ENCODE measurements around the gene TACR3.
"Not testable (repeated sequence)": the region's sequence is repeated elsewhere in the genome, so short reads cannot be mapped to it uniquely, and the experiment has no call there.

- TF ChIP-seq POLR2AphosphoS5 (IDR thresholded peaks at IDR 0.05), result not testable (repeated sequence)
- TF ChIP-seq, protein P1, sequence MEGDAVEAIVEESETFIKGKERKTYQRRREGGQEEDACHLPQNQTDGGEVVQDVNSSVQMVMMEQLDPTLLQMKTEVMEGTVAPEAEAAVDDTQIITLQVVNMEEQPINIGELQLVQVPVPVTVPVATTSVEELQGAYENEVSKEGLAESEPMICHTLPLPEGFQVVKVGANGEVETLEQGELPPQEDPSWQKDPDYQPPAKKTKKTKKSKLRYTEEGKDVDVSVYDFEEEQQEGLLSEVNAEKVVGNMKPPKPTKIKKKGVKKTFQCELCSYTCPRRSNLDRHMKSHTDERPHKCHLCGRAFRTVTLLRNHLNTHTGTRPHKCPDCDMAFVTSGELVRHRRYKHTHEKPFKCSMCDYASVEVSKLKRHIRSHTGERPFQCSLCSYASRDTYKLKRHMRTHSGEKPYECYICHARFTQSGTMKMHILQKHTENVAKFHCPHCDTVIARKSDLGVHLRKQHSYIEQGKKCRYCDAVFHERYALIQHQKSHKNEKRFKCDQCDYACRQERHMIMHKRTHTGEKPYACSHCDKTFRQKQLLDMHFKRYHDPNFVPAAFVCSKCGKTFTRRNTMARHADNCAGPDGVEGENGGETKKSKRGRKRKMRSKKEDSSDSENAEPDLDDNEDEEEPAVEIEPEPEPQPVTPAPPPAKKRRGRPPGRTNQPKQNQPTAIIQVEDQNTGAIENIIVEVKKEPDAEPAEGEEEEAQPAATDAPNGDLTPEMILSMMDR (IDR thresholded peaks at IDR 0.05), result not testable (repeated sequence)
Measured at GRCh38 chr4:103723150-103723549, 3.4 kb upstream of the TACR3 start.

Measured in esophagus muscularis mucosa (tissue), 3 donors.